Stimulated activated CD4-positive, alpha-beta T cell treated with anti-CD3 and anti-CD28 coated beads, Interleukin-1b, Interleukin-23, amount 100 ng/mL, for 1 hour (primary cell): ENCODE data around the gene FNIP1.
A peak's percentile ranks its signal among the peaks of the same experiment; 100 is the strongest.
"Not testable (repeated sequence)": the region's sequence is repeated elsewhere in the genome, so short reads cannot be mapped to it uniquely, and the experiment has no call there.

Source experiments
- DNase-seq, 2 donors: peaks; one replicate each; pipeline ENCODE4 v3.0.0-alpha.2; 2020; ENCODE audit warnings: low read depth in 2 of 2

FNIP1 gene

GRCh38 chr5:131796793-131797693 lies at the start of gene FNIP1:
FNIP1 (minus strand) TSS chr5:131797017; CDS start chr5:131796921, 96 bp downstream.
- DNase-seq: peak; percentile 91 to 97

- no peak for DNase-seq
Measured at GRCh38 chr5:131846536-131846935, 49.7 kb upstream of the FNIP1 start.

GRCh38 chr5:131845828-131846227 lies 49.0 kb upstream of the FNIP1 start:
- DNase-seq: no peak

- not testable (repeated sequence) for DNase-seq
Measured at GRCh38 chr5:131842971-131843370, 46.2 kb upstream of the FNIP1 start.

- not testable (repeated sequence) for DNase-seq
Measured at GRCh38 chr5:131832702-131833101, 35.9 kb upstream of the FNIP1 start.

- no peak for DNase-seq
Measured at GRCh38 chr5:131825404-131826013, 28.7 kb upstream of the FNIP1 start.

- DNase-seq: no peak
Measured at GRCh38 chr5:131824631-131825030, 27.8 kb upstream of the FNIP1 start.

GRCh38 chr5:131821221-131821620 lies 24.4 kb upstream of the FNIP1 start:
- no peak for DNase-seq

DNA sequence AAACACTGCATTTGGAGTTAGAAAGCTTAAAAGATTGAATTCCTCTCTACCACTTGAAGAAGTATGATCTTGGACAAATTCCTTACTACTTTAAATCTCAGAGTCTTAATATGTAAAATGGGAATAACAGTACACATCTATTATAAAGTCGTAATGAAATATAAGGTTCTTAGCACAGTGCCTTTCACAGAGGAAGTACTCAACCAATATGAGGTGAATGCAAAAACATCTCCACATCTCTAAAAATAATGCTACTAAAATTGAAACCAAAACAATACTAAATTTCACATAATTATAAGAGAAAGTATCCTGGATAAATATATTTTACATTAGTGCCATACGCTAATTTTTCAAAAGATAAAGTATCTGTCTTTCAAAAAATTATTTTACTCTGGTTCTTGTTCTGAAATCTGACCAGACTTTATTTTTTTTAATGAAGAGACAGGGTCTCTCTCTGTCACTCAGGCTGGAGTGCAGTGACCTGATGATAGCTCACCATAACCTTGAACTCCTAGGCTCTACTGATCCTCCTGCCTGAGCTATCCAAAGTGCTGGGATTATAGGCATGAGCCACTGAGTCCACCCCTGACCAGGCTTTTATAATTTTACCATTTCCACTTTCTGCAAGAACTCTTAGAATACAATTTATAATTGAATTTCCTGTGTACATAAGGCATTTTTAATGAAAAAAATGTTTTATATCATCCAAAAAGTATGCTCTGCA lies 21.3 kb upstream of the FNIP1 start:
- no peak for DNase-seq

GRCh38 chr5:131814990-131815389 lies 18.2 kb upstream of the FNIP1 start:
- no peak for DNase-seq

GRCh38 chr5:131812371-131813160 lies 15.7 kb upstream of the FNIP1 start:
- no peak for DNase-seq

DNA sequence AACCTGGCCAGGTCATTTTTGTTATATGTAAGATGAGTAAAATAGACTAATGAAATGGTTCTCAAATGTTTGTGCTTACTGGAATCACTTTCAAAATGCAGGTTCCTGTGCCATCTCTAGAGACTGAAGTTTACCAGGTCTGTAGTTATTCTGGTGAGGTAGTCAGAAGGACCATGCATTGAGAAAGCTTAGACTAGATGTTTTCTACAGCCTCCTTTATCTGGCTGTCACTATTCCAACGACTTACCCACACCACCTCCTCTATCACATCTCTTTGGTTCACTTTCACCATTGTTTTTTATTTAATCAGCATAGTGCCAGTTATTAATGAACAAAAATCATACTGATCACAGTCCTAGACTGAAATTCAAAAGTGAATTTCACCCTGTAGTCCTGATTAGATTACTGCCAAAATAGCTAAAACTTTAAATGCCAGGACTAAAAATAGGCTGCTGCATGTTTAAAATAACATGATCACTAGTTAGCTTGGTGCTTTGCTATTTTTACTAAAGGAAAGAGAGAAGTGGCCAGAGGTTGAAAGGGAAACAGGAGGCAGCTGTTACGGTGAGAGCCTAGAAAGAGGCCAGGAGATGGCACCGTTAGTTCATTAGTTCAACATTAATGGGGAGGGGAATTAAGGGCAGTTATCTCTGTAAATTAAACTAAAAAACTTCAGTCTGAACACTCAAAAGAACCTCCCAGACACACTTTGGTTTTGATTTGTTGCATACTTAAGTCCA lies 13.9 kb upstream of the FNIP1 start:
- no peak for DNase-seq

DNA sequence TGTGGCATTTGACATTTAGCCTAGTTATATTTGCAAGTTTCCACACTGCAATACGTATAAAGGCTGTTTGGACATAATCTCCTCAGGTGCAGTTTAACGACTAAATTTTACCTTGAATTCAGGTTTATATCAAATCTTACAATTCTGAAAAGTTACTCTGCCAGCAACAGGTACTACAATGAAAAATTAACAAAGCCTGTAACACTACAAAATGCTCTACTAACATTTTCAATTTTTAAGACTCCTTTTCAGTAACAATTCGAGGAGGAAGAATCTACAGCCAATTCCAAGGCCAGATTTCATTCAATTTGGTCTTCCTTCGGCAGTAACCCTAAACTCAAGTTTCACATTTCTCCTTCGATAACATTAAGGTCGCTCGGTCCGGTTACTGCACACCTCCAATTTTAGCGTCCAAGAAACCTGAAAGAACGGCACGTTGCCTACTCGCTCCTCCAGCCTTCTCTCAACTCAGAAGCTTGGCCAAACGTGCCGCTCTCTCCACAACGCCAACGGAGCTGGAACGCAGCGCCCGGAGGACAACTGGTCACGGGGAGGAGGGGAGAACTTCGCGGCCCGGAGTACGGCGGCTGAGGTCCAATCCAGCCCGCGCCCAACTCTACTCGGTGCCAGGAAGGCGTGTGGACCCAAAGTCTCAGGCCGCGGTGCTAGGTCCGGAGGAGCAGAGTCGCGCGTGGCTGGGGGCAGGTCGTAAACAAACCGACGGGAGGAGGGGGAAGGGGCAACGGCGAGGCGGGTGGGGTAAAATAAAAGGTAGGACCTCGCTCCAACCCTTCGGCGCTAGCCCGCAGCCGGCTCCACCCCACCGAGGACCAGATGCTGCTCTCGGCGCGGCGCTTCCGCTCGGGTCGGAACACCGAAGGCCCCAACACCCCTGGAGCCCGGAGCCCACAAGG lies 681 bp downstream of the FNIP1 start:
- peak in 1 of 2 donors; percentile 2 for DNase-seq

DNA sequence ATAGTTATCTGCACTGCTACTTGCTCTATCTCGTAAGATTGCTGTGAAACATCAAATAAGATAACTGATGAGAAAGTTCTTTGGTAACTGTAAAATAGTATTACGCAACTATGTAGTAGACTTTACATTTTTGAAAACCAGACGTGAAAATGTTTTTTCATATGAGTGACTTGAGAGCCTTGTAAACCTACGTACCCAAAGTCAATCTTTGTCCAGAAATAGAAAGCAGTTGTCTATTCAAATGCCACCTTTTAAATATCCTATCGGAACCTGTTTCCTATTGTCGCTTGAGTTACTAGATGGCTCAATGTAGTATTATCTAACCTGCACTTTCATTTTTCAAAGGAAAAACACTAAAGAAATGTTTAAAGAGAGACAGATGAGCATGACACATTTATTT lies 1.6 kb downstream of the FNIP1 start:
- DNase-seq: no peak

- no peak for DNase-seq
Measured at GRCh38 chr5:131794586-131794985, 2.2 kb downstream of the FNIP1 start.

DNA sequence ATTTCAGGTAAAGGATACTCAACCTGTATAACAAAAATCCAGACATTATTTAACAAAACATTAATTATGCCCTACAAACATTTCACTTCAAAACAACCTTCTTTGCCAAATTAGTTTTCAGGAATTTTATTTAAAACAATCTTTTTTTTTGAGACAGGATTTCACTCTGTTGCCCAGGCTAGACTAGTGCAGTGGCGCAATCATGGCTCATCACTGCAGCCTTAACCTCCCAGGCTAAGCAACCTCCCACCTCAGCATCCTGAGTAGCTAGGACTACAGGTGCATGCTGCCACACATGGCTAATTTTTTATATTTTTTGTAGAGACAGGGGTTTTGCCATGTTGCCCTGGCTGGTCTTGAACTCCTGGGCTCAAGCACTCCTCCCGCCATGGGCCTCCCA lies 3.9 kb downstream of the FNIP1 start:
- DNase-seq: no peak

DNA sequence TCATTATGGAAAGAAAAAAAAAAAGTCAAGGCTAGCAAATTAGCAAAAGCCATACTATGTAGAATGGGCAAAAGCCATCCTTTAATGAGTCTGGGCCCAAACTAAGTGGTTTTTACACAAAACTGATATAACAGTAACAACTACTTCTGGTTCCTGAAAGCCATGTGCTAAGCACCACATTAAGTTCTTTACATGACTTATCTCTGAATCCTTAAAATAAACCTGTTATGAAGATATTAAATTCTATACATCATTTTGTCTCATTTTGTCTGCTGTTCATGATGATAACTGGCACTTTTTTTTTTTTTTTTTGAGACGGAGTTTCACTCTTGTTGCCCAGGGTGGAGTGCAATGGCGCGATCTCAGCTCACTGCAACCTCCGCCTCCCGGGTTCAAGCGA lies 5.0 kb downstream of the FNIP1 start:
- DNase-seq: no peak

DNA sequence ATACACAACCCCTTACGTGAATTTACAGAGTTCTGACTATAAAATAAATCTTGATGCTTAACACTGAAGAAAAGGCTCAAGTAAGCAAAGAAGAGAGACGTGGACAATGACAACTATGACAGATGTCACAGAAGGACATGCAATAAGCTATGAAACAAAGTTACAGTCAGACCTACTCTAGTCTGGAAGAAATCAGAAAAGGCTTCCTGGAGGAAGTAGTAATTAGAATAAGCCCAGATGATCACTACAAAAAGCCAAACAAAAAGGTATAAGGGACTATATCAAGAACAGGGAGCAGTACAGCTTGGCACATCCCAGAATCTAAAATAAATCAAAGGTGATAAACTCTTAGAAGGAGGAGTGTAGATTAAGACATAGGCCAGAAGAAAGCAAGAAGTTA lies 6.3 kb downstream of the FNIP1 start:
- no peak for DNase-seq

- DNase-seq: no peak
Measured at GRCh38 chr5:131789765-131790164, 7.1 kb downstream of the FNIP1 start.

- no peak for DNase-seq
Measured at GRCh38 chr5:131787736-131788135, 9.1 kb downstream of the FNIP1 start.
